ENCODE results near the gene PGBD5.

Gene PGBD5

DNA sequence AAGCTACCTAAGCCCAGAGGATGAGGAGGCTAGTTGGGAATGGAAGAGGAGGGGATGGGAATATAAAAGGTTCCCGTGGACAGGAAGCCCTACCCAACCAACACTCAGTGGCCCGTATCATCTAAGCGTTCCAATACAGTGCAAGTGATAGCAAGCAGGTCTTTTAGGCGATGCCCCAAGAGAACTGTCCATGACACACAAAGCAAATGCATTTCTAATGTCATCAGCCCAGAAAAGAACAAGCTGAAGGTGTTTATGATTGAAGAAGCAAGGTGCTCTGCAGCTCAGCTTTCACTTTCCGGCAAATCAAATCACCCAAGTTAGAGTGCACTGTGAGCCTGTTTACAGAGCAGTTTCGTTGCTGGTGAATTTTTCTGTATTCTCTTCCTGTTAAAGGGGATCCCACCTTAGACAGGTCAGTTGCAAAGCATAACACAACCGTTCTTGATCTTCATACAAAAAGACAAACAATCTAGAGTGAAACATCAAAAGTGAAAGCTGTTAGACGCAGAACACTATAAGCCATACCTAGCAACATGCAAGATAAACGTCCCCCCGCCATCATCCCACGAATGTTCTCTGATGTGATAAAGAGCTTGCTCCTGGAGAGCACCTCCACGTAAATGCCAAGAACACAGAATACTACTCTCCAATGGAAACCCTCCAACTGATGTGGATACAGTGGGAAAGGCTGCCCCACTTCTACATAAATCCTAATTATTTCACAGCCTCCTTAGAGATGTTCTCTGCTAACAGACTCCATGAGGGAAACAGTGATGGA lies 54.0 kb downstream of the PGBD5 start:
- DNase-seq: no peak

DNA sequence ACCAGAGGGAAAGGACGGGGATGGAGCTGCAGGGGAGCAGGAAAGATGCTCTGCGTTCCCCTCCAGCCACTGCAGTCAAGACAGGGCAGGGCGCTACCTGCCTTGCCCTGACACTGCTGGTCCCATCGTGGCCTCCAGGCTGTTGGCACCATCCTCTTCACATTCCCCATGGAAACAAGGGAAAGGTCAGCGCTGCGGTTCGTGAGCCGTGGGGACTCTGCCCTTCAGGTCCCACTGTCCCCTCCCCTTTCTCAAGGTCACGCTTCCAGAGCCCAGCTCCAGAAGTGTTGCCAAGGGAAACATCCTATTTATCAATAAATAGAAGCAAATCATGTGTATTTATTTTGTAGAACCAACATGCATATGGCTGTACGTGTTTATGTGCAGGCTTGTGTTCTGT lies 56.0 kb downstream of the PGBD5 start:
- no peak for DNase-seq

GRCh38 chr1:230368871-230369270 lies 57.3 kb downstream of the PGBD5 start:
- no peak for DNase-seq

- DNase-seq: no peak
These were observed 57.8 kb downstream of the PGBD5 start for GRCh38 chr1:230368363-230368762.

GRCh38 chr1:230366504-230366915 lies 59.6 kb downstream of the PGBD5 start:
- no peak for DNase-seq

DNA sequence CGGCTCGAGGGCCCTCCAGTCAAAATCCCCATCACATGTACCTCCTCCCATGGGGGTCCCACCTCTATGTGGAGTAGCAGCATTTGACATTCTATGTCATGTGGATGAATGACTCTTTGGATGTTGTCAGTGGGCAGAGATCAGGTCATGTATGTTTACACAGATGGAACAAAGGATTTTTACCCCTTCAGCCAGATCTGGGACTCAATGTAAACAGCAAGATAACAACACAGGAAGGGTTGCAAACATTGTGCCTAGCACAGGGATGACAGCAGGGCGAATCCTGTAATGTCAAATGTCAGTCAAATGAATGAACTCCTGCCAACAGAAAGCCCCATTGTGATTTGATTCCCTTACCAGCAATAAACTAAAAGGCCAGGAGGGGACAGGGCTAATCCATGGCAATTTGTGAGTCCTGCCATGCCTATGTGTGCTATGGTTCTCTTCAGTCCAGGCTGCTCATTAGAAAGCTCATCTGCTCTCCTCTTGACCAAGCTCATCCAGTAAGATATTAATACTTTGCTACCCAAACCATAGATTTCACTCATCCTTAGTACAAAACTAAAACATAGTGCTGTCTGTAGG lies 60.3 kb downstream of the PGBD5 start:
- no peak for DNase-seq

- DNase-seq: no peak
These were observed 63.2 kb downstream of the PGBD5 start for GRCh38 chr1:230362949-230363348.

- no peak for DNase-seq
These were observed 64.2 kb downstream of the PGBD5 start for GRCh38 chr1:230361941-230362340.

DNA sequence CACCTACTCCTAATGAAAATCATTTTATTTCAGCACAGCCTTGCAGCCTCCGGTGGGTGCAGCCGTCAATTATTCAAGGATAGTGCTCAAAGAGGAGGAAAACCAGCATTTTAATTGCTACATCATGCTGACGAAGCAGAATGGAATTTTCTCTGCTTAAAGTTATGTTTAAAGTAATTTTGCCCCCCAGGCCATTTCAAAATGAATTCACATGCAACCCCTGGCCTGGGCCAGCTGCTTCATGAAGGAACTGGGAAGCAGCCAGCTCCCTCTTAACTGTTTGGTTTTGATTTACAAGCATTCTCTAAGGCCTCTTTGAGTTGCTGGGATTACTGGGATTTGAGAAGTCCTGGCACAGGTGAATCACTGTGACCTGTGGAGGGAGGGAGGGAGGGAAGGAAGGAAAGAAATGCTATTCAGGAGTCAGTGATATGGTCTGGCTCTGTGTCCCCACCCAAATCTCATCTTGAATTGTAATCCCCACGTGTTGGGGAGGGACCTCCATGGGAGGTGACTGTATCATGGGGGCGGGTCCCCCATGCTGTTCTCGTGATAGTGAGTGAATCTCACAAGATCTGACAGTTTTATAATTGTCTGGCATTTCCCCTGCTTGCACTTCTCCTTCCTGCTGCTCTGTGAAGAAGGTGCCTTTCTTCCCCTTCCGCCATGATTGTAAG lies 66.0 kb downstream of the PGBD5 start:
- DNase-seq: no peak

GRCh38 chr1:230356869-230357794 lies 69.0 kb downstream of the PGBD5 start:
- DNase-seq: no peak

DNA sequence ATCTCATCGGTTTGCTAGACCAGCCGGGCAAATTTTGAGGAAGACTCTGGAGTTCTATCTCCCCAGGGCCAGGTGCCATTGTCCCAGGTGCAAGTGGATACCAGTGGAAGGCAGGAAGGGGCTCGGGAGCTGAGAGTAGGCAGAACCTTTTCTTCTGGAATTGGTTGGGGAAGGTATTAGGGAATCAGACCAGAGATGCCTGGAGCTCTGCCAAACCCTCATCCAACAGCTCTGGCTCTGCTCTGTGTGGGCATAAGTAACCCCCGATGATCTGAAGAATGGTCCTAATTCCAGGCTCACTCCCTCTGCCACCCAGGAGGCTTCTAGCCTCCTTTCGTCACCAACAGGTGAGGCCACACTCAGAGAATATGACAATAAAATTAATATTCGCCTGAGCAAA lies 69.9 kb downstream of the PGBD5 start:
- DNase-seq: no peak

DNA sequence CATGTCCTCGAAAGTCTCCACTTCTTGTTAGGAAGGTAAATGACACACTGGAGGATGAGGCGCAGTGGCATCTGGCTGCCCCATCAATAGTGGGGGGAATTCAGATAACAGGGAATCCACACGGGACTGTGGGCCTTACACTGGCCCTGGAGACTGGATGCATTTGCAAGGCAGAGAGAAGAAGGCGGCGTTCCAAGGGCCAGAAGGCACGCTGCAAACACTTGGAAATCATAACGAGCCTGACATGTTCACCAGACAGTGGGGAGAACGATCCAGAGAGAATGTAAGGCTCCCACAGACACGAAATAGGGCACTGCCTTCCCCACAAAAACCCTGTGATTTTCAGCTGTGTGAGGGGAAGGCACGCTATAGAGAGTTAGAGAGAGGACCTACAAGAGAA lies 70.5 kb downstream of the PGBD5 start:
- DNase-seq: no peak

DNA sequence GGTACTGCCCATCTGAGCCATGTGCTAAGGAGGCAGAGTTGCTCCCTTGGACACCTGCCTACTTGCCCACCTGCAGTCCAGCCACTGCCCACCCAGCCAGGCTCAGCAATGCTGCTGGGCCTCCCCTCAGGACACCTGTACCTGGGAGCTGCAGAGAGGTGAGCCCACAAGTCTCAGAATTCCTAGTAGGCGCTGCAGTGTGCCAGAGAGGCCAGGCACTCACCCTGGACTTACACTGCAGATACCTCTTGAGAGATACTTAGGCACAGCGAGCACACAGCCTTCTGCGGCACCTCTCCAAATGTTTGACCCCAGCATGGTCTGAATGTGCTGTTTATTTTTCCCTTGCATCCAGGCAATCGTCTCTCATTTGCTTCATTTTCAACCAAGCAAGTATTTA lies 71.0 kb downstream of the PGBD5 start:
- DNase-seq: no peak

- no peak for DNase-seq
These were observed 72.1 kb downstream of the PGBD5 start for GRCh38 chr1:230354005-230354404.

- DNase-seq: no peak
These were observed 73.6 kb downstream of the PGBD5 start for GRCh38 chr1:230352537-230352936.

- no peak for DNase-seq
These were observed 74.1 kb downstream of the PGBD5 start for GRCh38 chr1:230351983-230352382.

DNA sequence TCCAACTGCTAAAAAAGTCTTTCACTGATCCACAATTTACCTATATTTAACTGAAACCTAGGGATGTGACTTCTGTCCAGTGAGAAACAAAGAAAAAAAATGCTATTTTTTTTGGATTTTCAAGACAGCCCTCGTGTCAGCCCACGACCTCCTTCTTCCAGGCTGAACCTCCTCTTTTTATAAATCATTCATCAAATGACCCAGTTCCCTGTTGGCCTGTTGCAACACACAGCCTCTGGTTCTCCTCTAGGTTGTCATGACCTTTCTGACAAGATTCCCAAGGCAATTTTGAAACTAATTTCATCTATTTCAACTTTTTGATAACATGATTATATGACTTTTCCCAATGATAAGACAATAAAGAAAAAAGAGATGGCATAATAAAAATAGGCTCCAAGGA lies 74.6 kb downstream of the PGBD5 start:
- no peak for DNase-seq

GRCh38 chr1:230350208-230350921 lies 75.8 kb downstream of the PGBD5 start:
- DNase-seq: no peak

DNA sequence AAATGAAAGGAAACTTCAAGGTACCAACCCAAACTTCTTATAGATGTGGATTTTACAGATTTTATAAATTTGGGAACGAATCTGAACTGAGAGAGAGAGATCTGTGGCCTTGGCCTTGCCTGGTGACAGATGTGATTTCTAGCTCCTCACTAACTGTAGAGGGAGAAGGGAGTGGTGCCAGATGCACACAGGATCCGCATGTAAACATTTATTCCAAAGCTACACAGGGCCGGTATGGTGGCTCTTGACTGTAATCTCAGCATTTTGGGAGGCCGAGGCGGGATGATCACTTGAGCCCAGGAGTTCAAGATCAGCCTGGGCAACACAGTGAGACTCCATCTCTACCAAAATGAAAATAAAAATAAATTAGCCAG lies 77.1 kb downstream of the PGBD5 start:
- DNase-seq: no peak

GRCh38 chr1:230348386-230349019 lies 77.6 kb downstream of the PGBD5 start:
- no peak for DNase-seq

GRCh38 chr1:230347896-230348295 lies 78.2 kb downstream of the PGBD5 start:
- DNase-seq: no peak

Data from GDM1 (cell line).